Heart left ventricle (tissue), 16 donors: Measurements from ENCODE around the gene TMEM217. TPM values are rescaled to one million over a fixed set of nuclear protein-coding genes. Genes with fewer than 3 reads are reported as not detected.
A peak's percentile ranks its signal among the peaks of the same experiment; 100 is the strongest.

Source experiments
- ATAC-seq, 4 donors: fragments of 200-7000 bp; cut with Tn5 transposase; one replicate each; pipeline ENCODE4 v1.9.1; 2020 to 2022; ENCODE audit warnings: moderate library complexity in 4 of 4, mild to moderate bottlenecking in 3 of 4, moderate number of reproducible peaks in 1 of 4
- DNase-seq, 5 donors: peaks; one replicate each; pipeline ENCODE4 v3.0.0-alpha.2; 2020
- H3K27ac ChIP-seq, 12 donors: fragments of 200-600 bp; sonication (generic) in 4 of 12; one replicate each; pipeline versions ENCODE4 v1.5.0 to v1.8.0; 2016 to 2022; ENCODE audit warnings: mild to moderate bottlenecking in 2 of 12
- H3K27me3 ChIP-seq, 9 donors: fragments of 200-600 bp; sonication (generic) in 2 of 9; one replicate each; pipeline versions ENCODE4 v1.5.1 to v1.8.0; 2016 to 2022; ENCODE audit warnings: mild to moderate bottlenecking in 3 of 9
- H3K36me3 ChIP-seq, 9 donors: fragments of 200-600 bp; sonication (generic) in 2 of 9; one replicate each; pipeline versions ENCODE4 v1.5.0 to v1.8.0; 2018 to 2022; ENCODE audit warnings: mild to moderate bottlenecking in 2 of 9
- H3K4me1 ChIP-seq, 12 donors: fragments of 200-600 bp; sonication (generic) in 4 of 12; one replicate each; pipeline versions ENCODE4 v1.5.0 to v1.8.0; 2016 to 2022; ENCODE audit warnings: mild to moderate bottlenecking in 3 of 12
- H3K4me3 ChIP-seq, 12 donors: fragments of 200-600 bp; sonication (generic) in 4 of 12; one replicate each; pipeline versions ENCODE4 v1.5.0 to v1.8.0; 2017 to 2022; ENCODE audit warnings: mild to moderate bottlenecking in 9 of 12, moderate library complexity in 4 of 12
- H3K9me3 ChIP-seq, 12 donors: fragments of 200-600 bp; sonication (generic) in 4 of 12; one replicate each; pipeline versions ENCODE4 v1.5.0 to v1.8.0; 2016 to 2022; ENCODE audit warnings: mild to moderate bottlenecking in 1 of 12
- CTCF ChIP-seq, 12 donors: fragments of 200-600 bp; sonication (generic) in 4 of 12; IDR thresholded peaks; one replicate each; pipeline versions ENCODE4 v1.5.0 to v1.8.0; 2018 to 2022; ENCODE audit warnings: antibody characterized with exemption in 12 of 12, mild to moderate bottlenecking in 5 of 12
- POLR2A ChIP-seq, 2 donors: fragments of 450-650 bp; IDR thresholded peaks; one replicate each; pipeline ENCODE4 v1.6.1; 2017; ENCODE audit warnings: antibody characterized with exemption in 2 of 2, mild to moderate bottlenecking in 2 of 2, moderate library complexity in 2 of 2
- WGBS, 4 donors: extraction: QIAGEN DNeasy Blood & Tissue Kit in 2 of 4; methylation state at CpG; one replicate each; pipeline versions ENCODE4 v1.1.5 to v1.1.7; 2013 to 2018; 5-methylcytosine and 5-hydroxymethylcytosine counted together
- intact Hi-C, 10 donors: fragments of 100-400 bp; cut with DNase I; formaldehyde crosslinking; loops; one replicate each; pipeline versions ENCODE4 v1.11.1 to v1.14.2; 2022
- polyA plus RNA-seq, 2 donors: library from polyadenylated mRNA; stranded (reverse); fragments of 200-250 nt; gene quantifications; one replicate each; pipeline ENCODE4 v1.2.3, GENCODE V29; 2013
- total RNA-seq, 9 donors: library from RNA; depleted of rRNA in 2 of 9; stranded (reverse); fragments of >200 nt in 2 of 9; fragmentation: NEBNext Ultra II Directional in 3 of 9; extraction: Animal tissue kit (Norgen Biotek cat#: 25700) in 3 of 9; gene quantifications; one replicate each; pipeline versions ENCODE4 v1.1.0 to v1.2.4, GENCODE V29; 2016 to 2023
- donor health status: ischemic (EF 13 %, LVEDD 7.1; RV severe dilation, severe dysfunction).
- donor health status: healthy with polysubstance abuse.
- donor health status: DM: no; HTN: yes; CAD: no.
- donor health status: DM: no; HTN: no; CAD: no.
- donor health status: ischemic (EF 25% LVEDD 6.9; RV normal size, moderate dysfunction).
- donor health status: ischemic (EF 25% LVEDD 5.7; RV mildly dilated, moderate dysfunction).
- donor health status: healthy.
- donor health status: DM: yes; HTN: yes; CAD: no.
- donor health status: ischemic (EF 35%, LVEDD 5.7; RV mildly dilated, moderate dysfunction).
- donor health status: nonischemic (EF 11% LVEDD 7.7; RV severe dilation, severe dysfunction).
- donor health status: DM: yes; HTN: yes; CAD: no.
- donor health status: PGD.
- donor health status: ischemic (EF 29% LVEDD 5.4; RV normal size, mild dysfunction).
- donor health status: nonischemic (EF 23%, LVEDD 6.1; RV moderate dilation, normal function).

TMEM217 gene
- total and polyA plus RNA-seq, 11 donors, result 0.15 to 2.1 (median 0.65) TPM; not detected in 3

DNA sequence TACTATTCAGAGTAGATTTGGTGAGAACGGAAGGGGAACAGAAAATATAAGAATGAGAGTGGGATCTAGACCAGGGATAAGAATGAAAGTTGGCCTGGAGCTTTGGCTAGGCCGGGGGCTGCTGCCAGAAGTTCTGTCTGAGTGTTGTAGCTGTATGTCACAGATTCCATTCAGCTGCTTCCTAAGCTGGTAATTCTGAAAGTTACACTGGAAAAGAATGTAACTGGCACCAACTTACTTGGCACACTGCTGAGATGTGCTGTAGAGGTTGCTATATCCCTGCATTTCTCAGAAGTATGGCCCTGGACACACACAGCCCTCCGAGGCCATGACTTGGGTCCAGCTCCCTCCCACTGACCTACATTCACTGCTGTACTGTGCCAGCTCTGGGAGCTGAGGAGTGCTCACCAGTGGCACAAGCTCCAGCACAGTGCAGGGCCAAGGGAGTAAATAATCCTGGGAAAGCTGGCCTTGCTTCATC, 25.8 kb upstream of the TMEM217 start:
- Histone ChIP-seq H3K9me3 (no peaks in the 10 kb centered on the region), H3K4me3 (no peak overlapping the region), H3K27me3 (no peaks in the 10 kb centered on the region), H3K27ac (peak overlapping the region in 10 of 12 donors; percentile 1 to 71 (median 56)), H3K36me3 (peaks cover 0 to 86% (median 62%) of the 10 kb centered on the region in 9 donors), H3K4me1 (peaks cover 0 to 47% (median 32%) of the 10 kb centered on the region in 12 donors)
- intact Hi-C loops, result no loop called here
- DNase-seq (peak; percentile 57 to 81 (median 67)), ATAC-seq (peak; percentile 89 to 98 (median 94))
- no peak for TF ChIP-seq POLR2A (IDR thresholded peaks at IDR 0.05)
- 21 to 43% (median 31%) methylated on average over 3 of the region's 3 CpGs for WGBS, 4 donors

DNA sequence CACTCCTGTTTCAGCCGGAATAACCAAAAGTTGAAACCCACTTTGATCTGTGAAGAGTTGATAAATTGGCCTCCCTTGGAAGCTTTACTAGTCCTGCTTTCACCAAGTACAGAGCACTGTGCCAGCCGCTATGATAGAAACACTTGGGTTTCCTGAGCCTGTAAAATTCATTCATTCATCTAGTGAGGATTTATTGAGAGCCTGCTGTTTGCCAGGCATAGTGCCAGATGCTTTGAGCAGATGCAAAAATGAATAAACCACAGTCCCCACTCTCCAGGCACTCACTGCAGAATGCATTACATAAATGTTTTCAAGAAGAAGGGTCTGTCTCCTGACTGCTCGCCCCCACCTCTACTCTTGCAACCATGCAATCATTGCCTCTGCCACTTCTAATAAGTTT, 25.3 kb upstream of the TMEM217 start:
- peak overlapping the region in 10 of 12 donors; percentile 1 to 71 (median 56) for H3K27ac ChIP-seq
- WGBS, 4 donors, result 42 to 78% (median 55%) methylated on average over 3 of the region's 3 CpGs
- H3K4me1 ChIP-seq, result peaks cover 0 to 47% (median 32%) of the 10 kb centered on the region in 12 donors

GRCh38 chr6:37282371-37282770, 24.4 kb upstream of the TMEM217 start:
- TF ChIP-seq POLR2A (IDR thresholded peaks at IDR 0.05) (no peak), CTCF (IDR thresholded peaks at IDR 0.05) (no peak)
- intact Hi-C loops, result no loop called here
- peak overlapping the region in 1 of 12 donors; percentile 49 for H3K27ac ChIP-seq
- no peak for ATAC-seq
- peaks cover 0 to 73% (median 53%) of the 10 kb centered on the region in 9 donors for H3K36me3 ChIP-seq
- no peak for DNase-seq
- H3K9me3 ChIP-seq, result no peaks in the 10 kb centered on the region
- no peak overlapping the region for H3K4me3 ChIP-seq
- peaks cover 0 to 47% (median 32%) of the 10 kb centered on the region in 12 donors for H3K4me1 ChIP-seq
- 38 to 81% (median 73%) methylated on average over 2 of the region's 2 CpGs for WGBS, 4 donors
- H3K27me3 ChIP-seq, result no peaks in the 10 kb centered on the region

More for the DNA sequence above, 25.3 kb upstream of the TMEM217 start:
- no peak overlapping the region for H3K4me3 ChIP-seq
- intact Hi-C loops, result no loop called here
- no peaks in the 10 kb centered on the region for H3K9me3 ChIP-seq
- H3K36me3 ChIP-seq, result peaks cover 0 to 82% (median 60%) of the 10 kb centered on the region in 9 donors
- ATAC-seq (no peak), DNase-seq (peak in 1 of 5 donors; percentile 27)
- H3K27me3 ChIP-seq, result no peaks in the 10 kb centered on the region
- no peak for TF ChIP-seq POLR2A (IDR thresholded peaks at IDR 0.05)
- TF ChIP-seq CTCF (IDR thresholded peaks at IDR 0.05), result no peak

- no peaks in the 10 kb centered on the region for H3K27me3 ChIP-seq
- DNase-seq (peak in 1 of 5 donors; percentile 24), ATAC-seq (no peak)
- no peak overlapping the region for H3K4me3 ChIP-seq
- peak overlapping the region in 11 of 12 donors; percentile 6 to 78 (median 54) for H3K27ac ChIP-seq
- H3K36me3 ChIP-seq, result peaks cover 0 to 55% (median 35%) of the 10 kb centered on the region in 9 donors
- H3K4me1 ChIP-seq, result peaks cover 0 to 46% (median 37%) of the 10 kb centered on the region in 12 donors
- intact Hi-C loops, result no loop called here
- TF ChIP-seq CTCF (IDR thresholded peaks at IDR 0.05) (no peak), POLR2A (IDR thresholded peaks at IDR 0.05) (no peak)
- 84 to 86% (median 86%) methylated on average over 6 to 8 of the region's 8 CpGs for WGBS, 4 donors
- H3K9me3 ChIP-seq, result no peaks in the 10 kb centered on the region
These were observed 22.4 kb upstream of the TMEM217 start for GRCh38 chr6:37280162-37280887.
